Activated naive CD4-positive, alpha-beta T cell treated with anti-CD3 and anti-CD28 coated beads for 36 hours (primary cell): ENCODE data around the gene SH3GL1. TPM values are rescaled to one million over a fixed set of nuclear protein-coding genes. Genes with fewer than 3 reads are reported as not detected.

Experiments
- CTCF ChIA-PET: fragments of 350-600 bp; sonication (Branson Sonifier 250); formaldehyde crosslinking; loops from one replicate; lab custom pipeline; 2021; ENCODE audit warnings: antibody characterized with exemption; lab: Charles Lee
- DNase-seq: peaks from one replicate; pipeline ENCODE4 v3.0.0-alpha.2; 2020
- H3K27ac Mint-ChIP-seq: one replicate; pipeline ENCODE4 v1.8.0; 2021; ENCODE audit warnings: mild to moderate bottlenecking, mixed read lengths
- H3K27me3 Mint-ChIP-seq: one replicate; pipeline ENCODE4 v1.8.0; 2021; ENCODE audit warnings: low read depth, mixed read lengths
- H3K36me3 Mint-ChIP-seq: one replicate; pipeline ENCODE4 v1.8.0; 2021; ENCODE audit warnings: low read depth, mixed read lengths
- H3K4me1 Mint-ChIP-seq: one replicate; pipeline ENCODE4 v1.8.0; 2021; ENCODE audit warnings: low read depth, mixed read lengths
- H3K4me3 Mint-ChIP-seq: one replicate; pipeline ENCODE4 v1.8.0; 2021; ENCODE audit warnings: mild to moderate bottlenecking, moderate library complexity, mixed read lengths
- H3K9me3 Mint-ChIP-seq: one replicate; pipeline ENCODE4 v1.8.0; 2021; ENCODE audit warnings: mixed read lengths
- intact Hi-C: fragments of 100-400 bp; cut with micrococcal nuclease; formaldehyde crosslinking; loops from one replicate; pipeline ENCODE4 v1.15.1; 2023
- total RNA-seq, 2 experiments: library from RNA; stranded (reverse); gene quantifications; one replicate each; pipeline ENCODE4 v1.2.3, GENCODE V29; 2021

The SH3GL1 gene
- total RNA-seq, 2 experiments from 2014 or later, result 31.7 to 32.1 TPM

DNA sequence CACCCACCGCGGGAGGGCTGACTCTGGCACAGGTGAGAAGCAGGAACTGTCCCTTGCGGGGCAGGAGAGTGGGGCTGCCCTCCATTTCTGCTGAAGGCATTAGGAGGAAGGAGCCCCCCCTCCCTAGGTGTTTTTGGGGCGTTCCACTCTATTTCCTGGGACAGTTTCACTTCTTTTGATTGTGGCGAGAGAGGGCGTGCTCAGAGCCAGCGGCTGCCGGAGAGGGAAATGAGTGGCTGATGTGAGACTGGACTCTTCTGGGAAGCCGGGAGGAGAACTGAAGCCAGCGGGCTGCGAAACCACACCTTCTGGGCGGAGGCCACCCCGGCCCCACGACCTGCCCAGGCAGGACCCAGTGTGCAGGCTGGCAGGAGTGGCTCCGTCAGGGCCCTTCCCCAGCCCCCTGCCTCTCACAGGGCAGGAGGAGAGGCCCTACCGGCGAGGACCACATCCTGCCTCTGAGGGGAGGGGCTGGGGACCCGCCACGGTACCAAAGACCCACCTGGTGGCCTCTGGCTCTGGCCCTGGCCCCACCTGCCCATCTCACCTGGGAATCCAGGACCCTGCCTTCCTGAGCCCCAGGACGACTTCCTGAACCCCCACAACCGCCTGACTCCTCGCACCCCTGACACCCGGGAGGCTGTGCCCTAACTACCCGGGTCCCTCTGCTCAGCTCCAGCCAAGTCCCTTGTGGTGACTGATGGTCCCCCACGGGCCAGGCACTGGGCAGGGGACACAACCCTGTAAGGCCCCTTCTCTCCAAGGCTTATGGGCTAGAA, 31.0 kb downstream of the SH3GL1 start:
- CTCF ChIA-PET, result interaction anchor here (0.6 to 1.6 kb wide), 12 partner anchors 10 to 440 kb away, joined by 3 to 7 read pairs (median 4); partner anchors contain the start of genes SH3GL1 and TMIGD2
- H3K27ac Mint-ChIP-seq, result peak overlapping the region; percentile 96

DNA sequence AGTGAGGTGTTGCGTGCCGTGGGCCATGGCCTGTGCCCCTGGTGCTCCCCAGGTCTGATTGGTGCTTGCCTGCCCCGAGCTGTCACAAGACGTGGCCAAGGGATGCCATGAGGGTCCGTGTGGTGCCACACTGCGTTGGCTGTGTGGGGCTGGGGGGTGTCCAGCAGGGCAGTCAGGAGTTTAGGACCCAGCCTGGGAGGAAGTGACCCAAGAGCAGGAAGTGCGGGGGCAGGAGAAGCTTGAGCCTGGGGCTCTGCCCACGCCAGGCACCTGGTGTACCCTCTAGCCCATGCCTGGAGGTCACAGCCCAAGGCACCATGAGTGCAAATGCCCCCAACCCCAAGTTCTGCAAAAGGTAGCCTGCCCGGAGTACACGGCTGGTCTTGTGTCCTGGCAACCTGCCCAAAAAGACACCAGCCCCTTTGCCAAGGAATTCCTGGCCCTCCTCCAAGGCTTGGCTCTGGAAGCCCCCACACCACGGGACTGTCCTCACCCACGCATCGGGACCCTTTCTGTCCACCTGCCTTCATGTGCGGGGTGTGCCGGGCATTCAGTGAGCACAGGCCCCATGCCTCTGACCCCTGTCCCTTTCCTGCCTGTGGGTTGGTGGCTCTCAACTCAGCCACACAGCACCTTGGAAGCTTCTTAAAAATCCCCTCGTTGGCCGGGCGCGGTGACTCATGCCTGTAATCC, 32.1 kb downstream of the SH3GL1 start:
- H3K27me3 Mint-ChIP-seq, result no peaks in the 10 kb centered on the region
- no peaks in the 10 kb centered on the region for H3K36me3 Mint-ChIP-seq
- peak overlapping the region; percentile 96 for H3K27ac Mint-ChIP-seq
- H3K4me3 Mint-ChIP-seq, result peak overlapping the region; percentile 78
- H3K4me1 Mint-ChIP-seq, result peaks cover 38% of the 10 kb centered on the region
- H3K9me3 Mint-ChIP-seq, result no peaks in the 10 kb centered on the region
- intact Hi-C loops, result no loop called here
- CTCF ChIA-PET, result interaction anchor here (1.0 to 1.3 kb wide), 2 partner anchors 15 to 32 kb away, joined by 6 to 7 read pairs; partner anchors contain the start of gene SH3GL1
- DNase-seq, result peak; percentile 38

More for the DNA sequence above, 31.0 kb downstream of the SH3GL1 start:
- Mint-ChIP-seq H3K4me1 (peaks cover 43% of the 10 kb centered on the region), H3K9me3 (no peaks in the 10 kb centered on the region), H3K36me3 (no peaks in the 10 kb centered on the region), H3K27me3 (no peaks in the 10 kb centered on the region), H3K4me3 (peak overlapping the region; percentile 78)
- peak; percentile 93 for DNase-seq
- intact Hi-C loops, result loop anchor here (1.0 kb wide), 3 partner anchors 10 to 31 kb away; partner anchors contain the start of gene SH3GL1

DNA sequence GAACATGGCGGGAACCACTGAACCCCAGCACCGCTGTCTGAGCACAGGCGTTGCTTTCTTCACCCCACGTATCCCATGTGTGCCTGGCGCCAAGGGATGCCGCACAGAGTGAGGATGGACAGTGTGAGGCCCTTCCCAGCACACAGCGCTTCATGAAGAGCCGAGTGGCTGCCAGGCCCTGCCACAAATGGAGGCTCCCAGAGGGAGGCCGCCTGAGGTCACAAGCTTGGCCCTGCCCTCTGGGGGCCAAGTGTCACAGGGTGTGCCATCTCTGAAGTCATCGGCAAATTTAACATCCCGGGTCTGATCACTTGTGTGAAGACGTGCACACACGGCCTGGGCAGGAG, 32.6 kb downstream of the SH3GL1 start:
- no peaks in the 10 kb centered on the region for H3K9me3 Mint-ChIP-seq
- peaks cover 36% of the 10 kb centered on the region for H3K4me1 Mint-ChIP-seq
- no peak for DNase-seq
- H3K4me3 Mint-ChIP-seq, result no peak overlapping the region
- CTCF ChIA-PET, result interaction anchor here (0.6 to 1.3 kb wide), 2 partner anchors 15 to 91 kb away, joined by 4 to 6 read pairs; no protein-coding TSS in a partner anchor
- intact Hi-C loops, result no loop called here
- H3K27me3 Mint-ChIP-seq, result no peaks in the 10 kb centered on the region
- peaks cover 2% of the 10 kb centered on the region for H3K36me3 Mint-ChIP-seq
- peak overlapping the region; percentile 75 for H3K27ac Mint-ChIP-seq

DNA sequence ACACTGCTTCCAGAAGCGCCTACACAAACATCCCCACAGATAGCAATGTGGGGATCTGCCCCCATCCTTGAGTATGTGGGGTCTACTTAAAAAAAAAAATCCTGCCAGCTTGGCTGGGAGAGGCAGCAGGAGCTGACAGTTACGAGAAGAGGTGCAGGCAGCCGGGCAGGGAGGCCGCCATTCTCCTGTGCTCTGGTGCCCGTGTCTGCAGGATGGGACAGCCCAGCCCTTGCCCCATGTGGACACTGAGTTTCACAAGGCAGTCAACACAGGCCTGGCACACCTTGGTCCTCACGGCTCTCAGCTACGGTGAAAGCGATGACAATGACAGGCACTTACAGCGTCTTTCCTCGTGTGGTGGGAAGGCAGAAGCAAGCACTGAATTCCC, 33.0 kb downstream of the SH3GL1 start:
- Mint-ChIP-seq H3K27ac (peak overlapping the region; percentile 75), H3K36me3 (peaks cover 2% of the 10 kb centered on the region), H3K27me3 (no peaks in the 10 kb centered on the region), H3K4me3 (no peak overlapping the region), H3K4me1 (peaks cover 36% of the 10 kb centered on the region), H3K9me3 (no peaks in the 10 kb centered on the region)
- no peak for DNase-seq
- intact Hi-C loops, result no loop called here
- CTCF ChIA-PET, result interaction anchor here (0.6 kb wide), 1 partner anchor 91 kb away, joined by 4 read pairs; no protein-coding TSS in a partner anchor

DNA sequence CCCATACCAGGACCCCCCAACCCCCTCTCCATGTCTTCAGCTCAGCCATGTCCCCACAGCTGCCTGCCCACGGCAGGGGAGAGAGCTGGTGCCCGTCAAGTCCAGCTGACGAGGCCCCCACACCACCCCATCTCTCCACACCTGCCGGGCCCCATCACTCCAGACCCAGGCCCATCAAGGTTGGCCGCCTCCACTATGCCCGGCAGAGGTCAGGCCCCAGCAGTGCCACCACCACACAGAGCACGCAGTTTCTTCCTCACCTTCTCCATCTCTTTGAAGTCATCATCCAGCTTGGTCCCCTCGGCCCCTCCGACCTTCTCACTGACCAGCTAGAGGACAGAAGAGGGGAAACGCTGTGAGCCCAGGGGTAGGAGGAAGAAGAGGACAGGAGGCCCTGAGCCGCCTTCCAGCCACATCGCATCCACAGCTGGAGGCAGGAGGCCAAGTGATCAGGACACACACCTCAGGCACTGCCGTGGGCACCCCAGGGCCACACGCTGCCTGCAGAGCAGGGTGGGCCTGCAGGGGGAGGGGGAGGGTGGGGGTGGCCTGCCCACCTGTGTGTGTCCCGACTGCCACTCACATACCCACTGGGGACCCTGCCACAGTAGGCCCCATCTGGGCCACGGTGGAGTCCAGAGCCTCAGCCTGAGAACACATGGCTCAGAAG, 33.5 kb downstream of the SH3GL1 start:
- no peak for DNase-seq
- H3K4me1 Mint-ChIP-seq, result peaks cover 34% of the 10 kb centered on the region
- H3K36me3 Mint-ChIP-seq, result peaks cover 2% of the 10 kb centered on the region
- no peaks in the 10 kb centered on the region for H3K9me3 Mint-ChIP-seq
- H3K4me3 Mint-ChIP-seq, result no peak overlapping the region
- H3K27ac Mint-ChIP-seq, result peak overlapping the region; percentile 75
- intact Hi-C loops, result no loop called here
- CTCF ChIA-PET, result interaction anchor here (1.8 kb wide), 1 partner anchor 14 kb away, joined by 7 read pairs; no protein-coding TSS in a partner anchor
- no peaks in the 10 kb centered on the region for H3K27me3 Mint-ChIP-seq

DNA sequence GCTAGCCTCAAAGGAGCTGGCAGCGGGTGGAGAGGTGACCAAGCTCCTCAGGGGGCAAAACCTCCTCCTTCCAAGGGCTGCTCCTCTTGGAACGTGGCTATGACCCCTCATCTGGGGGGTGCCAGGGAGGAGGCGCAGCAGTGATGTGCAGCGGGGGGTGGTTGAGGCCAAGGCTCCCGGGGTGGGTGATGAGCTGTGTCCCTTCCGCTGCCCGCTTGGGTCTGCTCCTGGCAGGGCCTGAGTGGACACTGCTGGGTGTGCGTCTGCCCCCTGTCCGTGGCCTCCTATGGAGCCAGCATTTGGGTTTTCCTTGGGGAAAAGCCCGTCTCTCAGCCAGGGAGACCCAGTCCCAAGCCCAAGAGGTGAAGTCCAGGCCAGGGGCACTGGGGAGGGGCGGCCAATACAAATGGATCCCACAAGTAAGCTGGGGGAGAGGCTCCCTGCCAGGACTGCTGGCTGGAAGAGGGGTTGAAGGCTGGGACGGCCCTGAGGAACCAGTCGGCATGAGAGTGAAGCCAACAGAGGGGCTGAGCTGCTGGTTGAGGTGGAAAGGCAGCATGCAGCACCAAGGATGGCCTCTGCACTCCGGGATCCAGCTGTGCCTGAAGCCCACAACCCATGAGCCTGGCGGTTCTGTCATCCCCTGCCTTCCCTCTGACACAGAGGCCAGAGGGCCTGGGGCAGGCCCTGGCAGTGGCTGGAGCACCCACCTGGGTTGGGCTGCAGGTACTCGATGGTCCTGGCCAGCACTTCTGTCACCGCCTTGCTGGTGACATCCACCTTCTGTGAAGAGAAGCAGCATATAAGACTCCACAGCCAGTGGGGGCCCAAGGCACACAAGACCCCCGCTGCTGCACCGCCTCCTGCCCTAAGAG, 34.3 kb downstream of the SH3GL1 start:
- no peaks in the 10 kb centered on the region for H3K27me3 Mint-ChIP-seq
- no peak overlapping the region for H3K4me3 Mint-ChIP-seq
- H3K27ac Mint-ChIP-seq, result no peak overlapping the region
- peaks cover 2% of the 10 kb centered on the region for H3K36me3 Mint-ChIP-seq
- DNase-seq, result no peak
- no peaks in the 10 kb centered on the region for H3K9me3 Mint-ChIP-seq
- CTCF ChIA-PET, result interaction anchor here (1.3 to 1.8 kb wide), 2 partner anchors 11 to 13 kb away, joined by 3 to 7 read pairs; no protein-coding TSS in a partner anchor
- peaks cover 31% of the 10 kb centered on the region for H3K4me1 Mint-ChIP-seq
- intact Hi-C loops, result no loop called here

DNA sequence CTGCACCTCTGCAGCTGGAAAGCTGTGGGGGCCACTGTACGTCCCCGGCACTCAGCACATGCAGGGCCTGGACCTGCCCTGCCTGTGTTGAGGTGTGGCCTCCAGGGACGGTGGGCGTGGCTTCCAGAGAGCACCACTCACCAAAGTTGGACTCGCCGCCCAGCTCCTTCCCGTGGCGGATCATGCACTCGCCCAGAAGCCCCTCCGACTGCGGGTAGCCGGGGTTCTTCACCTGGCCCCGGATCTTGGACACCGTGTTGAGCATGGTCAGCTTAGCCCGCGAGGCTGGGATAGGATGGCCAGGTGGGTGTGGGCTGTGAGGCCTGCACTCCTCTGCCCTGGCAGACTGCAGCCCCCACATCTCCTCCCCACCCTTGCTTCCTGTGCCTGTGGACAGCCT, 35.0 kb downstream of the SH3GL1 start:
- H3K36me3 Mint-ChIP-seq, result peaks cover 2% of the 10 kb centered on the region
- H3K27me3 Mint-ChIP-seq, result no peaks in the 10 kb centered on the region
- H3K9me3 Mint-ChIP-seq, result no peaks in the 10 kb centered on the region
- DNase-seq, result no peak
- CTCF ChIA-PET, result interaction anchor here (1.3 to 1.8 kb wide), 2 partner anchors 12 to 13 kb away, joined by 3 to 7 read pairs; no protein-coding TSS in a partner anchor
- H3K27ac Mint-ChIP-seq, result no peak overlapping the region
- H3K4me3 Mint-ChIP-seq, result no peak overlapping the region
- peaks cover 24% of the 10 kb centered on the region for H3K4me1 Mint-ChIP-seq
- intact Hi-C loops, result no loop called here

DNA sequence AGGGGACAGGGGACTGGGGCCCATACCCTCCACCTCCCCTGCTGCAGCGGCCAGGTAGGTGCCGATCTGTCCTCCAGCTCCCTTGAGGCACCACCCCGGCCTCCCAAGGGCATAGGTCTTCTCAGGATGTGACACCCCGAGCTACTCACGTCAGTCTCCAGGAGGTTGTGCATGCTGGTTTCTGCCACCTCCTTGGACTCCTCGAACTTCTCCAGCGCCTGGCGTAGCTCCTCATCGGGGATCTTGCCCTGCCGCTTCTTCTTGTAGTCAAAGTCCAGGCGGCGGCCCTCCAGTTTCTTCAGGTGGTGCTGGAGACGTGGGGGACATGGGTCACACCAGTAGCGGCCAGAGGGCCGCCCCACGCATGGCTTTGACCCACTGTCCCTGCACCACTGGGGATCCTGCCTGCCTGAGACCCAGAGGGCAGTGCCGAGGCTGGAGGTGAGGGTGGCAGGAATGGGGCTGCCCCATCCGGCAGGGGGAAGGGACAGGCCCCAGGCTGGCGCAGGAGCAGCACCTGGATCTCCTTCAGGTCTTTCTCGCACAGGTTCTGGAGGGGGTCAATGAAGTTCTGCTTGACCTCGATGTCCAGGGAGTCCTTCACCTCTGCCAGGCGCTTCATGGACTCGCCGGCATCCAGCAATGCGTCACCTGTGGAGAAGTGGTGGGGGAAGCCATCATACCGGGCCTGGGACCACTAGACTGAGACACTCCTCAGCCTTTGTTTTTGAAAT, 36.6 kb downstream of the SH3GL1 start:
- H3K27me3 Mint-ChIP-seq, result no peaks in the 10 kb centered on the region
- intact Hi-C loops, result no loop called here
- H3K4me3 Mint-ChIP-seq, result no peak overlapping the region
- peaks cover 10% of the 10 kb centered on the region for H3K4me1 Mint-ChIP-seq
- no peaks in the 10 kb centered on the region for H3K9me3 Mint-ChIP-seq
- H3K27ac Mint-ChIP-seq, result peak overlapping the region; percentile 41
- no peak for DNase-seq
- CTCF ChIA-PET, result interaction anchor here (0.6 to 1.2 kb wide), 2 partner anchors 11 to 37 kb away, joined by 3 to 4 read pairs; partner anchors contain the start of gene SH3GL1
- peaks cover 2% of the 10 kb centered on the region for H3K36me3 Mint-ChIP-seq

DNA sequence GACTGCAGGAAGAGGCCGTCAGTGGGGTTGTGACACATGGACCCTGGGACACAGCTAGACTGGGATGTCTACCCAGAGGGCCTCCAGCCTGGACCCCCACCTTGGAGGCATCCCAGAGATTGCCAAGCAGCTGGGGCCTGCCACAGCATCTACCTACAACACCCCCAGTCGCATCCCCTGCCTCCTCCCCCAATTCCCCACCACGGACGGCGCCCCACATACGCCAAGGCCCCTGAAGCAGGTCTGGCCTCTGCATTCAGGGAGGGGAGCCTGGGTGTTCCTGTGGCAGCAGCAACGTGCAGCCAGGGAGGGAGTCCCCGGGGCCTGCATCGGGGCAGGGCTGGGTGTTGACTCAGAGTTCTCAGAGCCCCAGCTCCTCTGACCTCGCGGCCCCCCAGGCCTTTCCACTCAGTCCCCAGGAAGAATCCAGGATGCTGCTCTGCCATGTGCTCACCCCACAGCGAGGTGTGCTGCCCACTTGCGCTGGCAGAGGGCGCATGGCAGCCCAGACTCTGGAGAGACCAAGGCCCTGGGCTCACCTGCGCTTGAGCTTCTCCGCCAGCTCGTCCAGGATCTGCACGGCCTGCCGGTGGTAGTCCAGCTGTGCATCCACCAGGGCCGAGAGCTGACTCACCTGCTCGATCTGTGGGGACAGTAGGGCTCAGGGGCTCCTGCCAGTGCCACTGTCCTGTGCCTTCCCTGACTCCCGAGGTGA, 37.4 kb downstream of the SH3GL1 start:
- Mint-ChIP-seq H3K36me3 (peaks cover 2% of the 10 kb centered on the region), H3K9me3 (no peaks in the 10 kb centered on the region), H3K27me3 (no peaks in the 10 kb centered on the region), H3K4me1 (peaks cover 4% of the 10 kb centered on the region), H3K4me3 (no peak overlapping the region), H3K27ac (no peak overlapping the region)
- CTCF ChIA-PET, result interaction anchor here (1.2 kb wide), 1 partner anchor 37 kb away, joined by 4 read pairs; the partner anchor contains the start of gene SH3GL1
- no peak for DNase-seq
- intact Hi-C loops, result no loop called here

DNA sequence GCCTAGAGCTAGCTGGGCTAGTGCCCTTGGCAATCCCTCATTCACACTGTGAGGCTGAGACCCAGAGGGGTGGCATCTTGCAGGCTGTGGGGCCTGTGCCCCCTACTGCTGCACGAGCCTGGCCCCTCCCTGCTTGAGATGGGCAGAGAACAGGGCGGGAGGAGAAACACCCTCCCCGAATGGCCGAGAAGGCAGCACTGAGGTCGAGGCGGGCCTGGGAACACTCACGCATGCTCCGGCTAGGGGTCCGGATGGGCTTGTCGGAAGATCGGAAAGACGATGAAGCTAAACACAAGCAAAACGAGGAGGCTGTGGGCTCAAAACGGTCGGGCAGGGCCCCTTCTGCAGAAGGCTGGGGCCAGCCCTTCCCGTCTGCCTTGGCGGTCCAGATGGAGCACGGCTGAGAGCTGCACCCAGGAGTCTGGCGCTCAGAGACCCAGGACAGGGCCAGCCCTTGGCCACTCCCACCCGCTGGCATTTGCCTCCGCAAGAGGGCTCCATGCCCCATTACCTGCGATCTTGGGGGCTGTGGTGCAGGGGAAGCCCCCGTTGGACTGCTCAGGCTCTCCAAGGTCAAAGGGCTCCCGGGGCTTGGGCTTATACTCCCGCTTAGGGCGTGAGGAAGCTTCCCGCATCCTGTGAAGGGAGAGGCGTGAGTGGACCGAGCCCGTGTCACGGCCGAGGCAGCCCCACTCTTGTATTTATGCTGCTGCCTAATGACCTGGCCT, 38.1 kb downstream of the SH3GL1 start:
- no peak overlapping the region for H3K27ac Mint-ChIP-seq
- DNase-seq, result no peak
- peaks cover 5% of the 10 kb centered on the region for H3K36me3 Mint-ChIP-seq
- intact Hi-C loops, result no loop called here
- no peaks in the 10 kb centered on the region for H3K4me1 Mint-ChIP-seq
- no peak overlapping the region for H3K4me3 Mint-ChIP-seq
- no peaks in the 10 kb centered on the region for H3K9me3 Mint-ChIP-seq
- CTCF ChIA-PET, result interaction anchor here (1.2 to 1.4 kb wide), 2 partner anchors 10 to 38 kb away, joined by 4 read pairs; partner anchors contain the start of gene SH3GL1
- H3K27me3 Mint-ChIP-seq, result no peaks in the 10 kb centered on the region
